Activated CD4-positive, alpha-beta T cell treated with anti-CD3 and anti-CD28 coated beads, Interleukin-2, Interleukin-4, amounts not matched to agents 100 ng/mL and 50 ng/mL, durations not matched to agents 16 hours and 8 hours (primary cell): ENCODE measurements around the gene SNRNP70.
A peak's percentile ranks its signal among the peaks of the same experiment; 100 is the strongest.
"Not testable (repeated sequence)": the region's sequence is repeated elsewhere in the genome, so short reads cannot be mapped to it uniquely, and the experiment has no call there.

ENCODE experiments used
- DNase-seq: peaks from one replicate; pipeline ENCODE4 v3.0.0-alpha.2; 2020; ENCODE audit warnings: low spot score

Gene SNRNP70

GRCh38 chr19:49085020-49085867, at the start of gene SNRNP70:
Gene SNRNP70 (plus strand): TSS chr19:49085451. CDS start chr19:49086415, 964 bp downstream.
- peak; percentile 100 for DNase-seq

- DNase-seq, result peak; percentile 70
Observed at GRCh38 chr19:49036815-49037214, 48.4 kb upstream of the SNRNP70 start, which contains the start of gene CGB1. Gene CGB1 (minus strand): TSS chr19:49036895. CDS start chr19:49036711, 184 bp downstream.

- not testable (repeated sequence) for DNase-seq
Observed at GRCh38 chr19:49038111-49038510, 47.1 kb upstream of the SNRNP70 start.

- not testable (repeated sequence) for DNase-seq
Observed at GRCh38 chr19:49038557-49039276, 46.5 kb upstream of the SNRNP70 start.

GRCh38 chr19:49039736-49040135, 45.5 kb upstream of the SNRNP70 start:
- DNase-seq, result not testable (repeated sequence)

- DNase-seq, result no peak
Observed at GRCh38 chr19:49042177-49042576, 43.1 kb upstream of the SNRNP70 start.

GRCh38 chr19:49042666-49043065, 42.6 kb upstream of the SNRNP70 start:
- not testable (repeated sequence) for DNase-seq

GRCh38 chr19:49043548-49043947, 41.7 kb upstream of the SNRNP70 start, which contains the start of gene CGB5:
Gene CGB5 (plus strand): TSS chr19:49043848. CDS start chr19:49044210, 362 bp downstream.
- not testable (repeated sequence) for DNase-seq

- DNase-seq, result not testable (repeated sequence)
Observed at GRCh38 chr19:49049011-49049410, 36.2 kb upstream of the SNRNP70 start, which contains the start of gene CGB8. Gene CGB8 (minus strand): TSS chr19:49049111. CDS start chr19:49048739, 372 bp downstream.

GRCh38 chr19:49049834-49050233, 35.4 kb upstream of the SNRNP70 start:
- DNase-seq, result not testable (repeated sequence)

GRCh38 chr19:49050376-49051033, 34.7 kb upstream of the SNRNP70 start:
- DNase-seq, result not testable (repeated sequence)

GRCh38 chr19:49056101-49056901, 28.9 kb upstream of the SNRNP70 start:
- DNase-seq, result peak; percentile 39

GRCh38 chr19:49056902-49057596, 28.2 kb upstream of the SNRNP70 start:
- not testable (repeated sequence) for DNase-seq

- DNase-seq, result no peak
Observed at GRCh38 chr19:49057636-49058234, 27.5 kb upstream of the SNRNP70 start, which contains the start of gene CGB7. Gene CGB7 (minus strand): TSS chr19:49057749. CDS start chr19:49055375, 2,374 bp downstream.

GRCh38 chr19:49058562-49058961, 26.7 kb upstream of the SNRNP70 start:
- DNase-seq, result peak; percentile 24

GRCh38 chr19:49059053-49059452, 26.2 kb upstream of the SNRNP70 start:
- DNase-seq, result no peak

GRCh38 chr19:49061000-49061399, 24.3 kb upstream of the SNRNP70 start:
- DNase-seq, result no peak

GRCh38 chr19:49061445-49061844, 23.8 kb upstream of the SNRNP70 start:
- no peak for DNase-seq

GRCh38 chr19:49064029-49064629, 21.1 kb upstream of the SNRNP70 start:
- DNase-seq, result no peak
